ENCODE results near the gene NCOR1.

- no peak for TF ChIP-seq CTCF (CRISPR knock-in tag; IDR thresholded peaks at IDR 0.05)
- no peak for TF ChIP-seq MAX (IDR thresholded peaks at IDR 0.05)
- TF ChIP-seq TAF1 (CRISPR knock-in tag; IDR thresholded peaks at IDR 0.05): no peak
- no peak for TF ChIP-seq KLF12 (CRISPR knock-in tag; IDR thresholded peaks at IDR 0.05; ENCODE audit: borderline replicate concordance)
- TF ChIP-seq CEBPB (IDR thresholded peaks at IDR 0.05; ENCODE audit: borderline replicate concordance, low read depth, low read length): peak; percentile 84
- no peak for TF ChIP-seq RNF2 (conservative IDR thresholded peaks at IDR 0.05; ENCODE audit: low read depth)
- no peak for TF ChIP-seq HCFC1 (IDR thresholded peaks at IDR 0.05; ENCODE audit: low read depth, low read length)
- TF ChIP-seq NR2F6 (IDR thresholded peaks at IDR 0.05): no peak
- TF ChIP-seq NR2F6 (CRISPR knock-in tag; IDR thresholded peaks at IDR 0.05): no peak
- TF ChIP-seq SOX6 (IDR thresholded peaks at IDR 0.05): no peak
- no peak for TF ChIP-seq SOX6 (CRISPR knock-in tag; IDR thresholded peaks at IDR 0.05)
- TF ChIP-seq ZNF784 (CRISPR knock-in tag; IDR thresholded peaks at IDR 0.05; ENCODE audit: borderline replicate concordance): no peak
- no peak for TF ChIP-seq SRF (IDR thresholded peaks at IDR 0.05; ENCODE audit: low read depth, low read length)
- no peak for TF ChIP-seq EZH2 (conservative IDR thresholded peaks at IDR 0.05; ENCODE audit: low read depth, low read length)
Observed at GRCh38 chr17:15996322-15996721, 219.0 kb downstream of the NCOR1 start.
